ENCODE measurements around the gene SYNPO2. TPM values are rescaled to one million over a fixed set of nuclear protein-coding genes. Genes with fewer than 3 reads are reported as not detected.
A peak's percentile ranks its signal among the peaks of the same experiment; 100 is the strongest.
"Not testable (repeated sequence)": the region's sequence is repeated elsewhere in the genome, so short reads cannot be mapped to it uniquely, and the experiment has no call there.

The SYNPO2 gene
- total RNA-seq, 3 donors from 2014 or later: 0.15 to 0.27 (median 0.24) TPM

- Mint-ChIP-seq H3K4me1 (ENCODE audit: low read depth) (peaks cover 5% of the 10 kb centered on the region), H3K36me3 (ENCODE audit: insufficient read depth) (no peaks in the 10 kb centered on the region), H3K4me3 (no peak overlapping the region), H3K9me3 (no peaks in the 10 kb centered on the region), H3K27me3 (ENCODE audit: low read depth) (no peaks in the 10 kb centered on the region)
- DNase-seq: no peak
- peak; percentile 47 to 49 for ATAC-seq
These were observed 149.6 kb downstream of the SYNPO2 start for GRCh38 chr4:119038116-119038841.

- peaks cover 5% of the 10 kb centered on the region for H3K4me1 Mint-ChIP-seq (ENCODE audit: low read depth)
- no peaks in the 10 kb centered on the region for H3K9me3 Mint-ChIP-seq
- H3K27me3 Mint-ChIP-seq (ENCODE audit: low read depth): no peaks in the 10 kb centered on the region
- DNase-seq (no peak), ATAC-seq (no peak)
- H3K4me3 Mint-ChIP-seq: no peak overlapping the region
- H3K36me3 Mint-ChIP-seq (ENCODE audit: insufficient read depth): no peaks in the 10 kb centered on the region
These were observed 150.5 kb downstream of the SYNPO2 start for GRCh38 chr4:119039160-119039559.

- H3K4me3 Mint-ChIP-seq: no peak overlapping the region
- H3K9me3 Mint-ChIP-seq: no peaks in the 10 kb centered on the region
- no peaks in the 10 kb centered on the region for H3K27me3 Mint-ChIP-seq (ENCODE audit: low read depth)
- peaks cover 5% of the 10 kb centered on the region for H3K4me1 Mint-ChIP-seq (ENCODE audit: low read depth)
- ATAC-seq (no peak), DNase-seq (no peak)
- no peaks in the 10 kb centered on the region for H3K36me3 Mint-ChIP-seq (ENCODE audit: insufficient read depth)
These were observed 151.1 kb downstream of the SYNPO2 start for GRCh38 chr4:119039779-119040178.

- Mint-ChIP-seq H3K27me3 (ENCODE audit: low read depth) (no peaks in the 10 kb centered on the region), H3K4me3 (no peak overlapping the region), H3K36me3 (ENCODE audit: insufficient read depth) (no peaks in the 10 kb centered on the region), H3K9me3 (no peaks in the 10 kb centered on the region), H3K4me1 (ENCODE audit: low read depth) (peaks cover 5% of the 10 kb centered on the region)
- ATAC-seq: no peak
- DNase-seq: no peak
These were observed 151.6 kb downstream of the SYNPO2 start for GRCh38 chr4:119040261-119040660.

- H3K9me3 Mint-ChIP-seq: no peaks in the 10 kb centered on the region
- no peak overlapping the region for H3K4me3 Mint-ChIP-seq
- H3K27me3 Mint-ChIP-seq (ENCODE audit: low read depth): no peaks in the 10 kb centered on the region
- DNase-seq (no peak), ATAC-seq (no peak)
- no peaks in the 10 kb centered on the region for H3K36me3 Mint-ChIP-seq (ENCODE audit: insufficient read depth)
- peaks cover 5% of the 10 kb centered on the region for H3K4me1 Mint-ChIP-seq (ENCODE audit: low read depth)
These were observed 152.1 kb downstream of the SYNPO2 start for GRCh38 chr4:119040694-119041185.

- Mint-ChIP-seq H3K4me1 (ENCODE audit: low read depth) (peaks cover 5% of the 10 kb centered on the region), H3K4me3 (no peak overlapping the region), H3K36me3 (ENCODE audit: insufficient read depth) (no peaks in the 10 kb centered on the region), H3K9me3 (no peaks in the 10 kb centered on the region), H3K27me3 (ENCODE audit: low read depth) (no peaks in the 10 kb centered on the region)
- no peak for DNase-seq
- no peak for ATAC-seq
These were observed 152.7 kb downstream of the SYNPO2 start for GRCh38 chr4:119041396-119041795.

- H3K36me3 Mint-ChIP-seq (ENCODE audit: insufficient read depth): no peaks in the 10 kb centered on the region
- H3K4me3 Mint-ChIP-seq: no peak overlapping the region
- ATAC-seq: peak; percentile 71 to 88
- DNase-seq: peak; percentile 34
- no peaks in the 10 kb centered on the region for H3K27me3 Mint-ChIP-seq (ENCODE audit: low read depth)
- no peaks in the 10 kb centered on the region for H3K9me3 Mint-ChIP-seq
- H3K4me1 Mint-ChIP-seq (ENCODE audit: low read depth): peaks cover 5% of the 10 kb centered on the region
These were observed 153.4 kb downstream of the SYNPO2 start for GRCh38 chr4:119041951-119042560.

GRCh38 chr4:119046263-119046662, 157.6 kb downstream of the SYNPO2 start:
- Mint-ChIP-seq H3K4me3 (no peak overlapping the region), H3K27me3 (ENCODE audit: low read depth) (peaks cover 9% of the 10 kb centered on the region), H3K4me1 (ENCODE audit: low read depth) (peaks cover 3% of the 10 kb centered on the region), H3K9me3 (no peaks in the 10 kb centered on the region), H3K36me3 (ENCODE audit: insufficient read depth) (no peaks in the 10 kb centered on the region)
- ATAC-seq (no peak), DNase-seq (no peak)

- not testable (repeated sequence) for H3K36me3 Mint-ChIP-seq (ENCODE audit: insufficient read depth); H3K9me3 Mint-ChIP-seq; H3K4me3 Mint-ChIP-seq; DNase-seq; H3K27me3 Mint-ChIP-seq (ENCODE audit: low read depth); ATAC-seq; H3K4me1 Mint-ChIP-seq (ENCODE audit: low read depth)
These were observed 158.4 kb downstream of the SYNPO2 start for GRCh38 chr4:119047059-119047458.

- Mint-ChIP-seq H3K27me3 (ENCODE audit: low read depth) (peaks cover 9% of the 10 kb centered on the region), H3K4me3 (no peak overlapping the region), H3K4me1 (ENCODE audit: low read depth) (no peaks in the 10 kb centered on the region), H3K9me3 (no peaks in the 10 kb centered on the region), H3K36me3 (ENCODE audit: insufficient read depth) (no peaks in the 10 kb centered on the region)
- no peak for DNase-seq
- ATAC-seq: no peak
These were observed 159.8 kb downstream of the SYNPO2 start for GRCh38 chr4:119048446-119048845.

- ATAC-seq (no peak), DNase-seq (no peak)
- no peak overlapping the region for H3K4me3 Mint-ChIP-seq
- no peaks in the 10 kb centered on the region for H3K36me3 Mint-ChIP-seq (ENCODE audit: insufficient read depth)
- H3K9me3 Mint-ChIP-seq: no peaks in the 10 kb centered on the region
- H3K4me1 Mint-ChIP-seq (ENCODE audit: low read depth): no peaks in the 10 kb centered on the region
- H3K27me3 Mint-ChIP-seq (ENCODE audit: low read depth): peaks cover 9% of the 10 kb centered on the region
These were observed 160.7 kb downstream of the SYNPO2 start for GRCh38 chr4:119049342-119049741.

- DNase-seq: no peak
- Mint-ChIP-seq H3K4me1 (ENCODE audit: low read depth) (no peaks in the 10 kb centered on the region), H3K4me3 (no peak overlapping the region), H3K9me3 (no peaks in the 10 kb centered on the region), H3K36me3 (ENCODE audit: insufficient read depth) (no peaks in the 10 kb centered on the region), H3K27me3 (ENCODE audit: low read depth) (peaks cover 9% of the 10 kb centered on the region)
- ATAC-seq: no peak
These were observed 162.0 kb downstream of the SYNPO2 start for GRCh38 chr4:119050527-119051090.

- ATAC-seq: no peak
- H3K27me3 Mint-ChIP-seq (ENCODE audit: low read depth): peaks cover 4% of the 10 kb centered on the region
These were observed 164.6 kb downstream of the SYNPO2 start for GRCh38 chr4:119053245-119053644.

GRCh38 chr4:119053997-119054396, 165.3 kb downstream of the SYNPO2 start:
- DNase-seq (no peak), ATAC-seq (no peak)
- Mint-ChIP-seq H3K9me3 (no peaks in the 10 kb centered on the region), H3K36me3 (ENCODE audit: insufficient read depth) (no peaks in the 10 kb centered on the region), H3K27me3 (ENCODE audit: low read depth) (no peaks in the 10 kb centered on the region), H3K4me1 (ENCODE audit: low read depth) (no peaks in the 10 kb centered on the region), H3K4me3 (no peak overlapping the region)

More at GRCh38 chr4:119053245-119053644, 164.6 kb downstream of the SYNPO2 start:
- H3K36me3 Mint-ChIP-seq (ENCODE audit: insufficient read depth): no peaks in the 10 kb centered on the region
- H3K9me3 Mint-ChIP-seq: no peaks in the 10 kb centered on the region
- DNase-seq: no peak
- H3K4me3 Mint-ChIP-seq: no peak overlapping the region
- H3K4me1 Mint-ChIP-seq (ENCODE audit: low read depth): no peaks in the 10 kb centered on the region

GRCh38 chr4:119057417-119057816, 168.8 kb downstream of the SYNPO2 start:
- ATAC-seq: no peak
- Mint-ChIP-seq H3K27me3 (ENCODE audit: low read depth) (no peaks in the 10 kb centered on the region), H3K4me1 (ENCODE audit: low read depth) (no peaks in the 10 kb centered on the region), H3K9me3 (no peaks in the 10 kb centered on the region), H3K36me3 (ENCODE audit: insufficient read depth) (no peaks in the 10 kb centered on the region), H3K4me3 (no peak overlapping the region)
- DNase-seq: no peak
